Mesenteric fat pad (tissue), 1 donor: ENCODE data around the gene ZNF69. TPM values are rescaled to one million over a fixed set of nuclear protein-coding genes. Genes with fewer than 3 reads are reported as not detected.

Experiments used
- DNase-seq: peaks from one replicate; pipeline ENCODE4 v3.0.0-alpha.2; 2020; ENCODE audit warnings: low spot score
- total RNA-seq: library from RNA; stranded (reverse); fragmentation: NEBNext Ultra II Directional; extraction: Animal tissue kit (Norgen Biotek cat#: 25700); gene quantifications from one replicate; pipeline ENCODE4 v1.2.1, GENCODE V29; 2021
- donor health status: DM: yes; HTN: yes; CAD: no.

The ZNF69 gene
- total RNA-seq, 1 donor from 2014 or later: 6.4 TPM

- no peak for DNase-seq
These were observed 62.7 kb downstream of the ZNF69 start for GRCh38 chr19:11950312-11950711.

Other genes with a start within 250 kb of the ZNF69 start
- 6.8 TPM for gene ZNF823, start 148.8 kb upstream of the ZNF69 start, total RNA-seq
- gene ZNF441, start 120.8 kb upstream of the ZNF69 start, total RNA-seq: 5.7 TPM
- gene ZNF491, start 89.3 kb upstream of the ZNF69 start, total RNA-seq: 1.5 TPM
- gene ZNF440, start 73.5 kb upstream of the ZNF69 start, total RNA-seq: 12.2 TPM
- gene ZNF439, start 39.1 kb upstream of the ZNF69 start, total RNA-seq: 2.3 TPM
- 9.1 TPM for gene ZNF700, start 37.3 kb downstream of the ZNF69 start, total RNA-seq
- 0.87 TPM for gene ZNF763, start 77.3 kb downstream of the ZNF69 start, total RNA-seq
- gene ZNF433, start 147.9 kb downstream of the ZNF69 start, total RNA-seq: 3.5 TPM
- not detected for gene ZNF878, start 165.2 kb downstream of the ZNF69 start, total RNA-seq
- gene ZNF844, start 176.9 kb downstream of the ZNF69 start, total RNA-seq: 3.0 TPM